Measurements from ENCODE around the gene CYB5R3.

Gene CYB5R3

GRCh38 chr22:42688241-42689211 is 39.3 kb upstream of the CYB5R3 start:
- no peaks in the 10 kb centered on the region for H3K36me3 ChIP-seq (ENCODE audit: control insufficient read depth, insufficient read depth, low read length)
- H3K4me1 ChIP-seq = peaks cover 3% of the 10 kb centered on the region
- H3K27ac ChIP-seq = peak overlapping the region; percentile 60
- H2AFZ ChIP-seq = peak overlapping the region; percentile 56
- H3K4me2 ChIP-seq (ENCODE audit: low read length) = peak overlapping the region; percentile 50
- H3K9me3 ChIP-seq (ENCODE audit: control insufficient read depth, low read length) = no peaks in the 10 kb centered on the region
- no peak overlapping the region for H3K9ac ChIP-seq
- H3K4me3 ChIP-seq (ENCODE audit: low read depth, low read length) = no peak overlapping the region
- H3K79me2 ChIP-seq = no peaks in the 10 kb centered on the region
- TF ChIP-seq CTCF (IDR thresholded peaks at IDR 0.05) = no peak
- no peaks in the 10 kb centered on the region for H3K27me3 ChIP-seq (ENCODE audit: control insufficient read depth, insufficient read depth, low read length)

GRCh38 chr22:42686756-42687491 is 37.7 kb upstream of the CYB5R3 start:
- Histone ChIP-seq H3K79me2 (no peaks in the 10 kb centered on the region), H3K4me2 (ENCODE audit: low read length) (no peak overlapping the region), H3K9me3 (ENCODE audit: control insufficient read depth, low read length) (no peaks in the 10 kb centered on the region), H2AFZ (no peak overlapping the region), H3K4me1 (peaks cover 3% of the 10 kb centered on the region), H3K36me3 (ENCODE audit: control insufficient read depth, insufficient read depth, low read length) (no peaks in the 10 kb centered on the region), H3K4me3 (ENCODE audit: low read depth, low read length) (no peak overlapping the region), H3K27me3 (ENCODE audit: control insufficient read depth, insufficient read depth, low read length) (no peaks in the 10 kb centered on the region), H3K27ac (no peak overlapping the region), H3K9ac (no peak overlapping the region)
- no peak for TF ChIP-seq CTCF (IDR thresholded peaks at IDR 0.05)

GRCh38 chr22:42685941-42686653 is 36.9 kb upstream of the CYB5R3 start:
- no peak for TF ChIP-seq CTCF (IDR thresholded peaks at IDR 0.05)
- Histone ChIP-seq H3K9me3 (ENCODE audit: control insufficient read depth, low read length) (no peaks in the 10 kb centered on the region), H3K27me3 (ENCODE audit: control insufficient read depth, insufficient read depth, low read length) (no peaks in the 10 kb centered on the region), H2AFZ (no peak overlapping the region), H3K9ac (no peak overlapping the region), H3K4me2 (ENCODE audit: low read length) (no peak overlapping the region), H3K4me3 (ENCODE audit: low read depth, low read length) (no peak overlapping the region), H3K36me3 (ENCODE audit: control insufficient read depth, insufficient read depth, low read length) (no peaks in the 10 kb centered on the region), H3K27ac (no peak overlapping the region), H3K4me1 (peaks cover 3% of the 10 kb centered on the region), H3K79me2 (no peaks in the 10 kb centered on the region)

GRCh38 chr22:42684462-42685195 is 35.4 kb upstream of the CYB5R3 start:
- H3K9me3 ChIP-seq (ENCODE audit: control insufficient read depth, low read length) = no peaks in the 10 kb centered on the region
- peaks cover 3% of the 10 kb centered on the region for H3K4me1 ChIP-seq
- no peak overlapping the region for H3K4me2 ChIP-seq (ENCODE audit: low read length)
- H3K36me3 ChIP-seq (ENCODE audit: control insufficient read depth, insufficient read depth, low read length) = no peaks in the 10 kb centered on the region
- H3K79me2 ChIP-seq = no peaks in the 10 kb centered on the region
- TF ChIP-seq CTCF (IDR thresholded peaks at IDR 0.05) = no peak
- H3K27me3 ChIP-seq (ENCODE audit: control insufficient read depth, insufficient read depth, low read length) = no peaks in the 10 kb centered on the region
- H2AFZ ChIP-seq = no peak overlapping the region
- no peak overlapping the region for H3K4me3 ChIP-seq (ENCODE audit: low read depth, low read length)
- H3K27ac ChIP-seq = no peak overlapping the region
- no peak overlapping the region for H3K9ac ChIP-seq

All from parathyroid adenoma (tissue), 2 donors.